Activated effector memory CD4-positive, alpha-beta T cell treated with Interleukin-2 at 50 U/mL for 16 hours (primary cell): ENCODE results near the gene ELMOD1.

Experiments used
- DNase-seq: peaks from one replicate; pipeline ENCODE4 v3.0.0-alpha.2; 2020

ELMOD1 gene

GRCh38 chr11:107651672-107652071 is 60.7 kb downstream of the ELMOD1 start:
- no peak for DNase-seq

DNA sequence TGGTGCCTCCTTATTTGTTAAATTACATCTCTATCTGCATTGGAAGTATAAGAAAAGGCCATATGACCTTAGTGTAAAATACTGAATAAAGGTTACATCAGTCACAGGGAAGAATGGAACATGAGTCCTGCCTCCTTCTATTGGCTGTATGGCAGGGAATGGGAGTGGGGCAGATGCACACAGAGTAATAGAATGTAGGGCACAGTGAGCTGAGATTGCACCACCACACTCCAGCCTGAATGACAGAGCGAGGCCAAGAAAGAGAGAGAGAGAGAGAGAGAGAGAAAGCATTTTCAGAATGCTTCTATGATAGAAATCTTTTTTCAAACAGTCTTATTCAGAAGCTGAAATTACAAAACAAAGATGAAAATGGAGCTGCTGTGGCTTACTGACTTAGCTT is 62.1 kb downstream of the ELMOD1 start:
- DNase-seq = no peak

DNA sequence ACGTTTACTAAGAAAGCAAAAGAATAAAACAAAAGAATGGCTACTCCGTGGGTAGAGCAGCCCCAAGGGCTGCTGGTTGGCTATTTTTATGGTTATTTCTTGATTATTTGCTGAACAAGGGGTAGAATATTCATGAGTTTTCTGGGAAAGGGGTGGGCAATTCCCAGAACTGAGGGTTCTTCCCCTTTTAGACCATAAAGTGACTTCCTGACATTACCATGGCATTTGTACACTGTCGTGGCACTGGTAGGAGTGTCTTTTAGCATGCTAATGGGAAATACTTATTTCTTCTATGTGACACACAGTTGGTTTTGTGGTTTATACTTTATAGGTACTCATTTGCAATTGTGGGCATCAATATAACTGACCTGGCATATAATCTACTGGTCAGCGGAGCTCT is 64.7 kb downstream of the ELMOD1 start:
- no peak for DNase-seq

GRCh38 chr11:107659310-107659709 is 68.4 kb downstream of the ELMOD1 start:
- no peak for DNase-seq

DNA sequence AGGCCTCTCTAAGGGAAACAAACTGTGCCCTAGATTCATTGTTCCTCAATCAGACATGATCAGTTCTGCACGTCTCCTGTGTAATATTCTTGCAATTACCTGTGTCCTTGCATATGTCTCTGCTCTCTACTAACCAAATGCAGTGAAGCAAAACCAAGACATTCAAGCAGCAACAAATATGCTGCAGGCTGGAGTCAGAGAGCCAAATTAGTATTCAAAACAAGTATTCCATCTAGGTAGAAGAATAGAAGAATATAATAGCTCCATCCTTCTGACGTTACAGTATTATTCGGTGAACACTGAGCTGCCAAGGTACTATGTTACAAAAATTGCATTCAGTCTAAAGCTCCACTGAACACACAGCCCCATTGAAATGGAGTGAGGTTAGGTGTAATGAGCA is 69.1 kb downstream of the ELMOD1 start:
- DNase-seq = no peak

- DNase-seq = no peak
These were observed 70.7 kb downstream of the ELMOD1 start for GRCh38 chr11:107661656-107662055.

GRCh38 chr11:107665018-107665417 is 74.1 kb downstream of the ELMOD1 start:
- DNase-seq = no peak

GRCh38 chr11:107666911-107667613 is 76.1 kb downstream of the ELMOD1 start:
- no peak for DNase-seq

GRCh38 chr11:107669191-107669740 is 78.3 kb downstream of the ELMOD1 start:
- no peak for DNase-seq

GRCh38 chr11:107669893-107670601 is 79.1 kb downstream of the ELMOD1 start:
- DNase-seq = no peak

DNA sequence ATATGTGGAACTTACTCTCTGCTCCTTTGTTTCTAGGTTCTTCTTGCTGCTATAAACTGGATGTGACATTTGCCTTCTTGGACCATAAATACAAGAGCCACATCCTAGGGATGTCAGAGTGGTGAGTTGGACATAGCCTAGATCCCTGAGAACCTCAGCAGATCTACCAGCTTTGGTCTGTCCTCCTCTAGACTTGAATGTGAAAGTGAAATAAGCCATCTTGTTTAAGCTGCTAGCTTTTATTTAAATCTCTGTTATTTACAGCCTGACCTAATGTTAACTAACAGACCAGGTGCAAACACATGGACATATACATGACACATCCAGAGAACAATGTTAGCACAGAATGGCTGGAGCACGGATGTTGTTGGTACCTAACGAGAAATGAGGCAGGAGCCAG is 85.0 kb downstream of the ELMOD1 start:
- no peak for DNase-seq

GRCh38 chr11:107676336-107677057 is 85.5 kb downstream of the ELMOD1 start:
- DNase-seq = no peak

DNA sequence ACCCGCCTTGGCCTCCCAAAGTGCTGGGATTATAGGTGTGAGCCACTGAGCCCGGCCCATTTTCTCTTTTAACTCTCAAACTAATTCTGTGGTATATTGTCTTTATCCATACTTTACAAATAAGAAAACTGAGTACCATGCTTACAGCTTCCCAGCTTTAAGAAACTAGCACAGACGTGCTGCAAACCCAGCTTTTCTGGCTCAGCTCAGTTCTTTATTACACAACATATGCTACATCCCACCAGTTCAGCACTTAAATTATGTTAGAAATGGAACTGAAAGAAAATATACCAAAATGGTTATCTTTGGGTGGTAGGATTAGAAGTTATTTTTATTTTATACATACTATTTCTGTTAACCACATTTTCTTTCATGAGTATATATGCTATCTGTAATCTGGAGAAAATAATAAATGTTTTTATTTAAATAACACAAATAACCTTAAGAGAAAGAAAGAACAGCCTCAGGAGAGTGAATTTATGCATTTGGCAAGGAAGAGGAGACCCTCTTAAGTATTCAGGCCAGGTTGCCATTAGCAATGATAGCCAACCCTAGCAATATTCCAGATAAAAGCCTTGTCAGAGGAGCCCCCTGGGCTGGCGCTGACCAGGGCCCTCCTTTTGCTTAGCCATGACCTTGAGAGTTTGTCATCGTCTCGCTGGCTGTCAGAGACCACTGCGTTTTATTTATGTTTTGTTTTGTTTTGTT is 87.1 kb downstream of the ELMOD1 start:
- DNase-seq = no peak

DNA sequence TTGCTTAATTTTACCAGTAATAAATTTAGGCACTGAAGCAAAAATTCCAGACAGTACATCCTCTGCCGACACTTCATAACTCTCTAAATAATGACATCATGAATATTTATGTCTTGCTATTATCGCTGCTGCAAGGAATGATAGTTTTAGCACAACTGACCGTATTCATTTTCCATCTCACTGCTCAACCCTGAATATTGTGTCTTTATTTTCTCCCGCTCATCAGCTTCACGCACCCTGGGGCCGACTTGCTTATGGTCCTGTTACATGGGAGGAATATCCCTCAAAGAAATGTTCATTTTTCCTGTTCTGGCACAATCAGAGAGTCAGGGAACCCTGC is 87.7 kb downstream of the ELMOD1 start:
- DNase-seq = no peak

GRCh38 chr11:107679255-107680024 is 88.5 kb downstream of the ELMOD1 start:
- DNase-seq = no peak

GRCh38 chr11:107682171-107682570 is 91.2 kb downstream of the ELMOD1 start:
- DNase-seq = no peak

DNA sequence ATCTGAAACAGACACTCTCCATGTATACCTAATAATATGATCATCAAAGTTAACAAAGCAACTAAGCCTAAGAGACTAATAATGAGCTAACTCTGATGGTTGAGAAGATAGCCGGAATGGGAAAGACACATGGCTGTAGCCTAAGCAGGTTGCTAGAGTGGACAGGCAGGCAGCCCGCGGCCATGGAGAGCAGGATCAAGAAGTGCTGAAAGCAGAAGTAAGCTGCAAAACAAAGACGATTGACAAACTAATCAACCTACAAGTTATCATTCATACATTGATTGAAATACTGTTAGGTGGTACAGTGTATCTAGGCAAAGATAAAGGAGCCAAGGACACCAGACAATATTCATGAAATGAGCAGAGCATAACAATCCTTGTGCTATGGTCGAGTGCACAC is 91.6 kb downstream of the ELMOD1 start:
- DNase-seq = no peak

DNA sequence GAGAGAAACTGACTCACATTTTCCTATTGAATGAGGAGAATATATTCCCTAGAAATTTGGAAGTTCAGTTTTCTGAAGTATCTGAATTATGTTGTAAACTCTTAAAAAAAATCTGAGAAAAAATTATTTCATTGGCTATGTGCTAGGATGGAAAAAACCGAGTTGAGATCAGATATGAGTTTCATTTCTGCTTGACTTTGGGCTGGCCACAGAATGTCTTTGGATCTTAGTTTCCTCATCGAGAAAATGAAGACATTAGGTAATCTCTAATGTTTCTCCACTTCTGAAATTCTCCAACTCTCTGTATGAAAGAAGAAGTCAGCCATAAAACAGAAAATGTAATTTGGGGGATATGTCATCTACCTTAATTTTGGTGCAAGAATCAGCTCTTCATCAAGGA is 92.1 kb downstream of the ELMOD1 start:
- no peak for DNase-seq

- DNase-seq = no peak
These were observed 92.9 kb downstream of the ELMOD1 start for GRCh38 chr11:107683807-107684206.

DNA sequence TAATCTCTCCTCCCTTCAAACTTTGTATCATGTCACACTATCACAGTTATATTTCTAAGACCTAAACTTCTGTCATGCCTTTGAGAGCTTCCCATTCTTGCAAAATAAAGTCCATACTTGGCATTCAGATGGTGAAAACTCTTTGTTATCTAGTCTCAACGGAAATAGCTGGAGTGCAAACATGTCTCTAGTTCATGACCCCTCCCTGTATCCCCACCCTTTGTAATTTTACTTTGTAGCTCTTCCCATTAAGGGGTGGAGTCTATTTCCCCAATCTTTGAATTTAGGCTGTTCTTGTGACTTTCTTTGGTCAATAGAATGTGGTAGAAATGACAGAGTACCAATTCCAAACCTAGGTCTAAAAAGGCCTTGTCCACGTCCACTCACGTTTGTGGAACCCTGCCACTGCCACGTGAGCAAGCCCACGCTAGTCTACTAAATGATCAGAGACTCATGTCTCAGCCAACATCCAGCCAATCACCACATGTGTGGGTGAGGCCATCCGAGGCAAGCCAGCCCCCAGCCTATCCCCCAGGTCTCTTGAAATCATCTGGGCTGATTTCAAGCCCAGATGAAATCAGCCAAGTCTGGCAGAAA is 97.5 kb downstream of the ELMOD1 start:
- DNase-seq = no peak

- DNase-seq = no peak
These were observed 98.6 kb downstream of the ELMOD1 start for GRCh38 chr11:107689317-107690202.
